ENCODE data around the gene MZB1. TPM values are rescaled to one million over a fixed set of nuclear protein-coding genes. Genes with fewer than 3 reads are reported as not detected.
A peak's percentile ranks its signal among the peaks of the same experiment; 100 is the strongest.

MZB1 gene
- total RNA-seq, 1 donor from 2014 or later, result 0.58 TPM

DNA sequence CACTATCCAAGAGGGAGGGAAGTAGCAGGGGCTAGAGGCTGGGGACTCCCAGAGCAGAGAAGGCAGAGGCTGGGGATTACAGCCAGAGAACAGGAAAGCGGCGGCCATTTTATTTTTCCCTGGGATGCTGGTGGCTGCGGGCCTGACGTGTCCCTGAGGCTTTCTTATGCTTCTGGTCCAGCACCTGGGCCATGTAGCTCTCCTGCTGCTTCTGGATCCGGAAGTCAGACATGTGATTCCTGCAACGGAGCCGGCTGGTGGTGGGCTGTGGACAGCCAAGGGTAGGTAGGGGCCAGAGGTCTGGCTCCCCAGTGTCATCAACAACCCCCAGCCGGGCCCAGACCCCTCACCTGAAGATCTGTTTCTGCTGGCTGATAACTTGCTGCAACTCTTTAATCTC is 7.0 kb upstream of the MZB1 start:
- DNase-seq, result no peak
- TF ChIP-seq, protein P1, sequence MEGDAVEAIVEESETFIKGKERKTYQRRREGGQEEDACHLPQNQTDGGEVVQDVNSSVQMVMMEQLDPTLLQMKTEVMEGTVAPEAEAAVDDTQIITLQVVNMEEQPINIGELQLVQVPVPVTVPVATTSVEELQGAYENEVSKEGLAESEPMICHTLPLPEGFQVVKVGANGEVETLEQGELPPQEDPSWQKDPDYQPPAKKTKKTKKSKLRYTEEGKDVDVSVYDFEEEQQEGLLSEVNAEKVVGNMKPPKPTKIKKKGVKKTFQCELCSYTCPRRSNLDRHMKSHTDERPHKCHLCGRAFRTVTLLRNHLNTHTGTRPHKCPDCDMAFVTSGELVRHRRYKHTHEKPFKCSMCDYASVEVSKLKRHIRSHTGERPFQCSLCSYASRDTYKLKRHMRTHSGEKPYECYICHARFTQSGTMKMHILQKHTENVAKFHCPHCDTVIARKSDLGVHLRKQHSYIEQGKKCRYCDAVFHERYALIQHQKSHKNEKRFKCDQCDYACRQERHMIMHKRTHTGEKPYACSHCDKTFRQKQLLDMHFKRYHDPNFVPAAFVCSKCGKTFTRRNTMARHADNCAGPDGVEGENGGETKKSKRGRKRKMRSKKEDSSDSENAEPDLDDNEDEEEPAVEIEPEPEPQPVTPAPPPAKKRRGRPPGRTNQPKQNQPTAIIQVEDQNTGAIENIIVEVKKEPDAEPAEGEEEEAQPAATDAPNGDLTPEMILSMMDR (IDR thresholded peaks at IDR 0.05; ENCODE audit: borderline replicate concordance), result no peak
- intact Hi-C loops (cut with micrococcal nuclease), result no loop called here

DNA sequence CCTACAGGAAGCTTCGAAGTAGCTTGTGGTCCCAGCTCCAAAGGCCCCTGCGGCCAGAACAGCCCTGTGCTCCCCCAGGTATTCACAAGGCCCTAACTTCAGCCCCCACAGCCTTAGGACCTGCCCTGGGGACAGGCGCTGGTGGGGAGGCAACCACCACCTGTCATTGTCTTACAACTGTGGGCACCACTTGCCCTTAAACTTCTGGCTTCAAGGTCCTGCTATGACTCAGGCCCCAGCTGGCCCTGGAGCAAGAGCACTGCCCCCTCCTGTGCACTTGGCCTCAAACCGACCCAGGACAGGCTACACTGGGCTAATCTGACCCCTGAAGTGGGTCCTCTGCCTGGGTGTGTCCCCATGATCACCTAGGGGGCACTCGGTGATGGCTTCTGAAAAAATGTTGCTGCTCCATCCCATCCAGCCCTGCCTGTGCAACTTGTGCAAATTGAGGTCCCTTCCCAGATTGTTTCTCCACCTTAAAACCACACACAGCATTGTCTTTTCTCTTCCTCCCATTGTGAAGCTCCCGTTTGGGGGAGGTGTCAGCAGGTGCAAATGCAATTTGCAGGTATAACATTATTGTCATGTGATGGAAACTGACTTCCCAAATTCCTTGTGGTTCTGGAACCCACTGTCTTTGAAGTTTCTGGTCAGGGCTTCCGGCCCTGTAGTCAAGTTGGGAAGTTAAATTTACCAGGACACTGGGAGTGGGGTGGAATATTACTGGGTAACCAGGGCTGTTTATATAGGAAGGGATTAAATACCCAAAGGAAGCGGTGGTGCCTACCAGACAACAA is 6.3 kb upstream of the MZB1 start:
- DNase-seq, result no peak
- Histone ChIP-seq H3K27ac (replicated peaks) (peak overlapping the region; percentile 96), H3K36me3 (peaks cover 10% of the 10 kb centered on the region), H3K4me1 (peaks cover 70% of the 10 kb centered on the region), H3K4me3 (peak overlapping the region; percentile 77), H3K27me3 (ENCODE audit: low read depth) (no peaks in the 10 kb centered on the region), H3K9me3 (replicated peaks) (no peaks in the 10 kb centered on the region)
- TF ChIP-seq, protein P1 (IDR thresholded peaks at IDR 0.05; ENCODE audit: borderline replicate concordance), result no peak
- intact Hi-C loops (cut with micrococcal nuclease), result no loop called here

More for the DNA sequence above, 7.0 kb upstream of the MZB1 start:
- no peak overlapping the region for H3K4me3 ChIP-seq
- peaks cover 15% of the 10 kb centered on the region for H3K36me3 ChIP-seq
- peak overlapping the region; percentile 96 for H3K27ac ChIP-seq (replicated peaks)
- H3K9me3 ChIP-seq (replicated peaks), result no peaks in the 10 kb centered on the region
- no peaks in the 10 kb centered on the region for H3K27me3 ChIP-seq (ENCODE audit: low read depth)
- H3K4me1 ChIP-seq, result peaks cover 64% of the 10 kb centered on the region

DNA sequence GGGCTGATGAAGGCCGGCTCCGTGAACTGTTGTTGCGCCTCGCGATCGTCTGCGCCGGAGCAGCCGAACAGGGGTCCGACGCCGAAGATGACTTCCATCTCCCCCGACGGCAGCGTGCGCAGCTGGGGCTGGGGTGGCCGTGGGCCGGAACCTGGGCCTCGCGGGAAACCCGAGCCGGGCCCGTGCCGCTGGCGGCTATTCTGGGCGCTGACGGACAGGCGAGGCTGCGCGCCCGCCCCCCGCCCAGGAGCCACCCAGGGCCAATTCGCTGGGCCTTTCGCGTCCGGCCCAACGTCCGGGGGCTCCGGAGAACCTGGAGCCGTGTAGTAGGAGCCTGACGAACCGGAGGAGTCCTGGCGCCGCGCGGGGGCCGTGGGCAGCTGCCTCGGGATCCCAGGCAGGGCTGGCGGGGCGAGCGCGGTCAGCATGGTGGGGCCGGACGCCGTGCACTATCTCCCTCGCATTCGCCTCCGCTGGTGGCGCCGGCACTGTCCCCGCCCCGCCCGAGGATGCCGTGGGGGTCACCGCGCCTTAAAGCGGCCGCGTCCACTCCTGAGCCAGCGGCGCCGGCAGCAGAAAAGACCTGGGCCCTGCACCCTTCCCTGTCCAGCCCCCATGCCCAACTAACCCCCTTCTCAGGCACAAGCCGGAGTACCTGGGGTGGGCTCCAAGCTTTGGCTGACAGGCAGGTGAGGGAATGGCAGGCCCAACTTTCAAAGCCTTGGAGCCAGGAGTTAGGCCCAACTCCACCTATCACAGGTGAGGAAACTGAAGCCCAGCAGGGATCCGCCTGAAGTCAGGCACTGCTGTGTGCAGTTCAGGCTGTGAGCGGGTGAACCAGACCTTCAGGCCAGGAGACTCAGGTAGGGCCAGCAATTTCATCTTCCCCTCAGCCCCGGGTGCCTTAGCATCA is 5.2 kb upstream of the MZB1 start, which contains the start of gene PROB1:
Gene PROB1, minus strand, starts transcription at position 451 of the 913 bp plus-strand sequence. Its CDS starts 23 bp downstream, at position 428.
- peak within 1 kb of the TSS; percentile 96 for H3K27ac ChIP-seq (replicated peaks)
- no peaks in the 10 kb centered on the region for H3K27me3 ChIP-seq (ENCODE audit: low read depth)
- no peaks in the 10 kb centered on the region for H3K9me3 ChIP-seq (replicated peaks)
- H3K4me1 ChIP-seq, result peaks cover 80% of the 10 kb centered on the region
- intact Hi-C loops (cut with micrococcal nuclease), result no loop called here
- H3K4me3 ChIP-seq, result peak within 1 kb of the TSS; percentile 77
- DNase-seq, result peak; percentile 77
- TF ChIP-seq, protein P1 (IDR thresholded peaks at IDR 0.05; ENCODE audit: borderline replicate concordance), result no peak
- peaks cover 10% of the 10 kb centered on the region for H3K36me3 ChIP-seq

DNA sequence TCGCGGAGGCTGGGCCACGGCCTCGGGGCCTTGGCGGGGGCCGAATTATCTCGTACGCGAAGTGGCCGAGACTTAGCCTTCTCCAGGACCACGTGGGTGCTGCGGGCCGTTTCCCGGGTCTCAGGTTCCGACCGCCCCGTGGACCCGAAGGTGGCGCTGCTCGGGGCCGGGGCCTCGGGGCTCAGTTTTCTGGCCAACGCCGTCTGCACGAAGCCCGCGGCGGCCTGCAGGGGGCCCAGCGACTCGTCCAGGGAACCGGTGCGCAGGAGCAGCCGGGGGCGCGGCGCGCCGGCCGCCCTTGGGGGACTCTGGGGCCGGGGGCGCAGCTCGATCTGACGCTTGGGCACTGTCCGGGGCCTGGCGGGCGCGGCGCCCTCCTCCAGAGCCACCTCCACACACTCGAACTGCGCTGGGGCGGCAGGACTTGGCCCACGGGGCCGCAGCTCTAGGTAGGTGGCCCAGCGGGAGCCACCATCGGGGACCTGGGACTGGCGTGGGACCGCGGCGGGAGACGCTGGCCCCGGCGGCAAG is 4.5 kb upstream of the MZB1 start:
- Histone ChIP-seq H3K27ac (replicated peaks) (peak overlapping the region; percentile 96), H3K4me3 (peak overlapping the region; percentile 77), H3K27me3 (ENCODE audit: low read depth) (no peaks in the 10 kb centered on the region), H3K4me1 (peaks cover 80% of the 10 kb centered on the region), H3K36me3 (peaks cover 10% of the 10 kb centered on the region), H3K9me3 (replicated peaks) (no peaks in the 10 kb centered on the region)
- TF ChIP-seq, protein P1 (IDR thresholded peaks at IDR 0.05; ENCODE audit: borderline replicate concordance), result peak; percentile 67
- intact Hi-C loops (cut with micrococcal nuclease), result no loop called here
- peak; percentile 62 for DNase-seq

DNA sequence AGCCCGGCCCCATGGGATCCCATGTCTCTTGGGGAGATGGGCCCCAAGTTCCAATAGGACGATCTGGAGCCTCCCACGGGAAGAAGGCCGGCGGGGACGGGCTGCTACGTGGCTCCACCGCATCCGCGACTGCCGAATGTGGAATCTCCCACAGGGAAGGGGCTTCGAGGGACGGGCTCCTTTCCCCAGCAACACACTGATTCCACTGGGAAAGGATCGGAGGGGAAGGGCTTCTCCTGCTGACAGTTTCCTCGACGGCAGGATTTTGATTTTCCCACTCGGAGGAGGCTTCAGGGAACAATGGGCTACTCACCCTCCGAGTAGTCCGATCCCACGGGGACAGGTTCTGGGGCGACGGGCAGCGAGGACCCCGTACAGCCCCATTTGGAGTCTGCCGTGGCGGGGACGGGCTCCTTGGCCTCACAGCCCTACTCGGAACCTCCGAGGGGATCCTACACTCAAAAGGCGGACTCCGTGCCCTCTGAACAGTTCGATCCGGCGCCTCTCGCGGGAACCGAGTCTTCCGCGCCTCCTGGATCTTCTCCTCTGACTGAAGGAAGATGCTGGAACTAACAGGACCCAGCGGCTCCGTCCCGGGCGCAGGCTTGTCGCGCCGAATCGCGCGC is 3.9 kb upstream of the MZB1 start:
- Histone ChIP-seq H3K4me3 (peak overlapping the region; percentile 77), H3K27me3 (ENCODE audit: low read depth) (no peaks in the 10 kb centered on the region), H3K36me3 (peaks cover 10% of the 10 kb centered on the region), H3K4me1 (peaks cover 84% of the 10 kb centered on the region), H3K9me3 (replicated peaks) (no peaks in the 10 kb centered on the region), H3K27ac (replicated peaks) (peak overlapping the region; percentile 96)
- TF ChIP-seq, protein P1 (IDR thresholded peaks at IDR 0.05; ENCODE audit: borderline replicate concordance), result no peak
- intact Hi-C loops (cut with micrococcal nuclease), result no loop called here
- DNase-seq, result no peak

All from left ventricle myocardium inferior (tissue), 1 donor.